DMS79 (cell line): Measurements from ENCODE around the gene MAGEA4.

Source experiments
- DNase-seq: peaks from one replicate; lab custom pipeline; 2025; lab: John Stamatoyannopoulos, UW

The MAGEA4 gene

GRCh38 chrX:151923648-151924047 lies 11.0 kb downstream of the MAGEA4 start:
- no peak for DNase-seq

GRCh38 chrX:151929126-151929525 lies 16.4 kb downstream of the MAGEA4 start:
- DNase-seq, result no peak

GRCh38 chrX:151935358-151935757 lies 22.7 kb downstream of the MAGEA4 start:
- no peak for DNase-seq

GRCh38 chrX:151938172-151938571 lies 25.5 kb downstream of the MAGEA4 start:
- no peak for DNase-seq

- DNase-seq, result no peak
These were observed 42.0 kb downstream of the MAGEA4 start for GRCh38 chrX:151954730-151955129.

GRCh38 chrX:151958101-151958500 lies 45.4 kb downstream of the MAGEA4 start:
- DNase-seq, result no peak

- DNase-seq, result no peak
These were observed 49.3 kb downstream of the MAGEA4 start for GRCh38 chrX:151962034-151962433.

GRCh38 chrX:151966236-151966635 lies 53.5 kb downstream of the MAGEA4 start:
- DNase-seq, result no peak

- no peak for DNase-seq
These were observed 57.3 kb downstream of the MAGEA4 start for GRCh38 chrX:151970027-151970426.

GRCh38 chrX:151970661-151971060 lies 58.0 kb downstream of the MAGEA4 start:
- no peak for DNase-seq

GRCh38 chrX:151973060-151973661 lies 60.5 kb downstream of the MAGEA4 start:
- peak; percentile 7 for DNase-seq

GRCh38 chrX:151973851-151974335 lies 61.2 kb downstream of the MAGEA4 start:
- peak; percentile 13 for DNase-seq
